DOHH2 (cell line): Measurements from ENCODE around the gene PXDC1.

ENCODE experiments used
- CTCF ChIP-seq: fragments of 200-600 bp; sonication (generic); IDR thresholded peaks from one replicate; pipeline ENCODE4 v1.5.1; 2014; ENCODE audit warnings: antibody characterized with exemption, mild to moderate bottlenecking, low read depth, low read length; ENCODE audit not compliant: poor library complexity, severe bottlenecking
- EZH2phosphoT487 ChIP-seq: fragments of 200-600 bp; sonication (generic); IDR thresholded peaks from 2 replicates; pipeline ENCODE4 v1.6.1; 2017; ENCODE audit warnings: borderline replicate concordance, mild to moderate bottlenecking, antibody characterized with exemption, low read length, moderate library complexity, mixed read lengths

- TF ChIP-seq CTCF, result no peak
- TF ChIP-seq EZH2phosphoT487, result no peak
Measured at GRCh38 chr6:3733321-3733925, 18.1 kb downstream of the PXDC1 start.
